Cardiac fibroblast (primary cell): ENCODE data around the gene APC.

Experiments used
- DNase-seq, 2 donors: peaks; one replicate each; pipeline versions ENCODE4 v3.0.0 to v3.0.0-alpha.2; 2010; ENCODE audit warnings: low read depth in 2 of 2
- H3K4me3 ChIP-seq, 2 donors: replicated peaks in 1 of 2; 1 replicate in 1 of 2; 2 replicates in 1 of 2; pipeline ENCODE4 v1.5.1; 2011; ENCODE audit warnings: low read depth in 2 of 2, low read length in 2 of 2, mild to moderate bottlenecking in 2 of 2, moderate library complexity in 1 of 2
- CTCF ChIP-seq: IDR thresholded peaks from one replicate; pipeline ENCODE4 v1.5.1; 2011; ENCODE audit warnings: low read depth, mild to moderate bottlenecking, low read length, inconsistent platforms

Gene APC

GRCh38 chr5:112732131-112732530, 5.6 kb upstream of the APC start:
- no peak for DNase-seq
- H3K4me3 ChIP-seq: no peak overlapping the region
- TF ChIP-seq CTCF: no peak

GRCh38 chr5:112733586-112733985, 4.1 kb upstream of the APC start:
- TF ChIP-seq CTCF: no peak
- no peak overlapping the region for H3K4me3 ChIP-seq
- DNase-seq: no peak

- no peak for TF ChIP-seq CTCF
- no peak overlapping the region for H3K4me3 ChIP-seq
- DNase-seq: no peak
Measured at GRCh38 chr5:112734597-112734996, 3.1 kb upstream of the APC start.

GRCh38 chr5:112735702-112736101, 2.0 kb upstream of the APC start:
- TF ChIP-seq CTCF: no peak
- peak; percentile 28 to 89 for DNase-seq
- no peak overlapping the region for H3K4me3 ChIP-seq

- TF ChIP-seq CTCF: no peak
- H3K4me3 ChIP-seq: peak overlapping the region; percentile 65 to 91
- DNase-seq: peak in 1 of 2 donors; percentile 11
Measured at GRCh38 chr5:112737070-112737462, 619 bp upstream of the APC start.

- peak overlapping the region; percentile 65 to 91 for H3K4me3 ChIP-seq
- peak; percentile 11 to 29 for DNase-seq
- no peak for TF ChIP-seq CTCF
Measured at GRCh38 chr5:112738191-112738560, 491 bp downstream of the APC start.

- peak; percentile 5 to 15 for DNase-seq
- no peak for TF ChIP-seq CTCF
- H3K4me3 ChIP-seq: no peak overlapping the region
Measured at GRCh38 chr5:112742424-112742823, 4.7 kb downstream of the APC start.
